GM23338 (cell line): ENCODE measurements around the gene VSX1. TPM values are rescaled to one million over a fixed set of nuclear protein-coding genes. Genes with fewer than 3 reads are reported as not detected.

Experiments
- ATAC-seq: fragments of 200-7000 bp; cut with Tn5 transposase; 3 replicates; pipeline ENCODE4 v1.9.1; 2020
- DNase-seq: peaks from one replicate; pipeline ENCODE4 v3.0.0-alpha.2; 2015; ENCODE audit warnings: low spot score
- H2AFZ ChIP-seq: fragments of 200-600 bp; sonication (generic); 2 replicates; pipeline ENCODE4 v1.8.0; 2016; ENCODE audit warnings: antibody characterized with exemption, mild to moderate bottlenecking, moderate library complexity
- H3F3A ChIP-seq: fragments of 200-600 bp; sonication (generic); replicated peaks from 2 replicates; pipeline ENCODE4 v1.8.0; 2017; ENCODE audit warnings: antibody characterized with exemption, mixed run types, low read depth
- H3K27ac ChIP-seq: fragments of 200-600 bp; sonication (generic); 2 replicates; pipeline ENCODE4 v1.6.1; 2016; ENCODE audit warnings: low read depth
- H3K27me3 ChIP-seq: fragments of 200-600 bp; sonication (generic); 2 replicates; pipeline ENCODE4 v1.8.0; 2016; ENCODE audit warnings: mild to moderate bottlenecking, mixed run types, moderate library complexity; ENCODE audit not compliant: insufficient read depth
- H3K36me3 ChIP-seq: fragments of 200-600 bp; sonication (generic); 2 replicates; pipeline ENCODE4 v1.8.0; 2016; ENCODE audit warnings: mild to moderate bottlenecking; ENCODE audit not compliant: insufficient read depth
- H3K4me1 ChIP-seq: fragments of 200-600 bp; sonication (generic); 2 replicates; pipeline ENCODE4 v1.8.0; 2016; ENCODE audit warnings: mild to moderate bottlenecking, moderate library complexity; ENCODE audit not compliant: insufficient read depth
- H3K4me2 ChIP-seq: fragments of 200-600 bp; sonication (generic); 2 replicates; pipeline ENCODE4 v1.7.1; 2017; ENCODE audit warnings: mixed run types
- H3K4me3 ChIP-seq: fragments of 200-600 bp; sonication (generic); 2 replicates; pipeline ENCODE4 v1.6.1; 2016; ENCODE audit warnings: mixed run types
- H3K79me2 ChIP-seq: fragments of 200-600 bp; sonication (generic); replicated peaks from 2 replicates; pipeline ENCODE4 v1.8.0; 2017; ENCODE audit warnings: mild to moderate bottlenecking; ENCODE audit not compliant: insufficient read depth
- H3K9me2 ChIP-seq: fragments of 200-600 bp; sonication (generic); 2 replicates; pipeline ENCODE4 v1.8.0; 2017; ENCODE audit not compliant: insufficient read depth
- H4K20me1 ChIP-seq: fragments of 200-600 bp; sonication (generic); replicated peaks from 2 replicates; pipeline ENCODE4 v1.8.0; 2017; ENCODE audit warnings: mild to moderate bottlenecking; ENCODE audit not compliant: insufficient read depth
- H3K27ac Mint-ChIP-seq: 2 replicates; pipeline ENCODE4 v1.8.0; 2020; ENCODE audit warnings: inconsistent platforms, mild to moderate bottlenecking, moderate library complexity, mixed read lengths
- H3K27me3 Mint-ChIP-seq: 3 replicates; pipeline ENCODE4 v1.8.0; 2022; ENCODE audit warnings: low read depth, mild to moderate bottlenecking, moderate library complexity, mixed read lengths, inconsistent platforms; ENCODE audit not compliant: insufficient read depth, poor library complexity
- H3K36me3 Mint-ChIP-seq: 3 replicates; pipeline ENCODE4 v1.8.0; 2021; ENCODE audit warnings: low read depth, mild to moderate bottlenecking, inconsistent platforms, moderate library complexity, mixed read lengths
- H3K4me1 Mint-ChIP-seq: 3 replicates; pipeline ENCODE4 v1.8.0; 2020; ENCODE audit warnings: mild to moderate bottlenecking, inconsistent platforms, mixed read lengths
- H3K4me3 Mint-ChIP-seq: 3 replicates; pipeline ENCODE4 v1.8.0; 2021; ENCODE audit warnings: moderate library complexity, mild to moderate bottlenecking, inconsistent platforms, mixed read lengths
- H3K9me3 Mint-ChIP-seq: 3 replicates; pipeline ENCODE4 v1.8.0; 2020; ENCODE audit warnings: moderate library complexity, mild to moderate bottlenecking, inconsistent platforms, mixed read lengths
- EZH2 ChIP-seq: fragments of 200-600 bp; sonication (generic); IDR thresholded peaks from one replicate; pipeline ENCODE4 v1.8.0; 2017; ENCODE audit warnings: antibody characterized with exemption, mild to moderate bottlenecking, low read depth; ENCODE audit not compliant: unreplicated experiment
- EZH2phosphoT487 ChIP-seq: fragments of 200-600 bp; sonication (generic); IDR thresholded peaks from one replicate; pipeline ENCODE4 v1.8.1; 2018; ENCODE audit warnings: antibody characterized with exemption; ENCODE audit not compliant: unreplicated experiment
- ZNF114 ChIP-seq: fragments of 250-450 bp; sonication (Bioruptor Pico); IDR thresholded peaks from 2 replicates; pipeline ENCODE4 v1.5.0; 2020; ENCODE audit warnings: mild to moderate bottlenecking, moderate library complexity
- ZNF331 ChIP-seq: fragments of 250-450 bp; sonication (Bioruptor Pico); IDR thresholded peaks from 2 replicates; pipeline ENCODE4 v1.5.0; 2020; ENCODE audit warnings: low read depth, mild to moderate bottlenecking, moderate library complexity
- polyA plus RNA-seq: library from polyadenylated mRNA; unstranded; fragments of >200 nt; fragmentation: Nextera tagmentation; extraction: Ambion mirVana; gene quantifications from 2 replicates; pipeline ENCODE4 v1.2.1, GENCODE V29; 2016
- total RNA-seq: library from RNA; depleted of rRNA; stranded (reverse); fragments of >200 nt; shearing (Covaris generic); gene quantifications from 2 replicates; pipeline ENCODE4 v1.2.3, GENCODE V29; 2014
- TF ChIP-seq, protein P1 (sequence below), 2 experiments: fragments of 200-600 bp in 1 of 2; sonication (generic) in 1 of 2; conservative IDR thresholded peaks; 2 replicates each; pipeline versions ENCODE4 v1.5.1 to v1.6.1; 2016 to 2017; ENCODE audit warnings: antibody characterized with exemption in 2 of 2, low read depth in 2 of 2, mild to moderate bottlenecking in 2 of 2, moderate library complexity in 1 of 2
- TF ChIP-seq, protein P2 (sequence below): IDR thresholded peaks from one replicate; pipeline ENCODE4 v1.6.1; 2018; ENCODE audit warnings: antibody characterized with exemption; ENCODE audit not compliant: unreplicated experiment

The VSX1 gene
- total and polyA plus RNA-seq, 2 experiments from 2014 or later: 0.73 TPM; not detected in 1

DNA sequence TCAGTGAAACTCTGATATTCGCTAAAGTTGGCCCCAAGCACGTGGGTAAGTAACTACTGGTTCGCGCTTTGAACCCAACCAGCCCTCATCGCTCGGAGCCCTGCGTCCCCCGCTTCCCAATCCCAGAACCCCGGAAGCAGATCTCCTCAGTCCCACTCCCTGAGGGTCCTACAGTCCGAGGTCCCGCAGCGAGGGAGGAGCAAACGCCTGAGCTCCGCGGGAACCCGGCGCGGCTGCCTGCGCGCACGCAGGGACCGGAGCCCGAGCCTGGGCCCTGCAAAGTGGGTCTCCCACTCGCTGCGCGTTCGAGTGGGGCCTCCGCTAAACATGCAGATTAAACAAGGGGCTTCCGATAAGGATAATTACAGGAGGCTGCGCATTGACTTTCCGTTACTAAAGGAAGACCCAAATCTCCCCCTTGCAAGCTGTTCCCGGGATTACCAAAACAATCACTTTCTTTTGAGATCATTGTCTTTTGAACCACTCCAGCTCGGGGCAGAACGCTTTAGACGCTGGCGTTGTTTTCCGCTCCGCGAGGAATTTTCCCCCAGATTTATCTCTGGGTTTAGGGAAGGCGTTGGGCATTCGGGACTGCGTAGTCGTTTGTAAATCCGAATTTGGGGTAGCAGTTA lies 1.3 kb upstream of the VSX1 start:
- no peak for TF ChIP-seq EZH2phosphoT487
- peak; percentile 98 for TF ChIP-seq EZH2
- DNase-seq (peak; percentile 43), ATAC-seq (peak; percentile 3; the same call in 2 of the 3 replicates)
- peak overlapping the region; percentile 93 for H3K4me2 ChIP-seq
- no peaks in the 10 kb centered on the region for H3K36me3 ChIP-seq
- Mint-ChIP-seq H3K9me3 (peaks cover 3% of the 10 kb centered on the region; the same call in 2 of the 3 replicates), H3K36me3 (no peaks in the 10 kb centered on the region), H3K4me3 (peak overlapping the region; percentile 65), H3K27me3 (peaks cover 90% of the 10 kb centered on the region), H3K27ac (no peak overlapping the region), H3K4me1 (peaks cover 19% of the 10 kb centered on the region)
- peaks cover 11% of the 10 kb centered on the region for H3K4me1 ChIP-seq
- peaks cover 10% of the 10 kb centered on the region for H4K20me1 ChIP-seq
- H2AFZ ChIP-seq: peak overlapping the region; percentile 72
- H3K4me3 ChIP-seq: peak overlapping the region; percentile 72
- H3K9me2 ChIP-seq: no peaks in the 10 kb centered on the region
- H3F3A ChIP-seq: 0 out of 2 replicates have a peak, but pooled peaks cover 5% of the 10 kb centered on the region
- no peaks in the 10 kb centered on the region for H3K79me2 ChIP-seq
- peaks cover 99% of the 10 kb centered on the region for H3K27me3 ChIP-seq
- no peak overlapping the region for H3K27ac ChIP-seq

DNA sequence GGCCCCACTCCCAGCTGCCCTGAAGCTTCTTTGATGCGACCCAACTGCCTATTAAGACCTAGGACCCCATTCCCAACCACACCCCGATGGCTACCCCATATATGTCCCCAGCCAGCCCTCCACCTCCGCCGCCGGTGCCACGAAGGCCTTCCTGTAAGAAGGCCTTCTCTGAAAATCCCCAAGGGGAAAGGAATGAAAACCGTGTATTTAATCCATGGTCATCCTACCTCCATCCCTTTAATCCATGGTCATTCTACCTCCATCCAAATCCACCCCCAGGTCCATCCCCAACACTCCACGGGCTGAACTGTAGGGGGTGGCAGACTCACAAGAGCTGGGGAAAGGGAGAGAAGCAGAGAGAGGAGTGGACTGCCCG lies 545 bp upstream of the VSX1 start:
- Histone ChIP-seq H3K9me2 (no peaks in the 10 kb centered on the region), H3K36me3 (no peaks in the 10 kb centered on the region), H3K4me1 (peaks cover 11% of the 10 kb centered on the region), H3K79me2 (no peaks in the 10 kb centered on the region), H3F3A (peaks cover 5% of the 10 kb centered on the region; the same call in 1 of the 2 replicates), H3K4me2 (peak overlapping the region; percentile 93), H3K4me3 (peak overlapping the region; percentile 72), H3K27ac (no peak overlapping the region), H3K27me3 (peaks cover 100% of the 10 kb centered on the region), H4K20me1 (peaks cover 10% of the 10 kb centered on the region), H2AFZ (no peak overlapping the region)
- peaks cover 94% of the 10 kb centered on the region for H3K27me3 Mint-ChIP-seq
- ATAC-seq: no peak
- no peaks in the 10 kb centered on the region for H3K36me3 Mint-ChIP-seq
- no peak for DNase-seq
- TF ChIP-seq ZNF114 (CRISPR knock-in tag) (no peak), EZH2 (peak; percentile 89)
- TF ChIP-seq, protein P1, sequence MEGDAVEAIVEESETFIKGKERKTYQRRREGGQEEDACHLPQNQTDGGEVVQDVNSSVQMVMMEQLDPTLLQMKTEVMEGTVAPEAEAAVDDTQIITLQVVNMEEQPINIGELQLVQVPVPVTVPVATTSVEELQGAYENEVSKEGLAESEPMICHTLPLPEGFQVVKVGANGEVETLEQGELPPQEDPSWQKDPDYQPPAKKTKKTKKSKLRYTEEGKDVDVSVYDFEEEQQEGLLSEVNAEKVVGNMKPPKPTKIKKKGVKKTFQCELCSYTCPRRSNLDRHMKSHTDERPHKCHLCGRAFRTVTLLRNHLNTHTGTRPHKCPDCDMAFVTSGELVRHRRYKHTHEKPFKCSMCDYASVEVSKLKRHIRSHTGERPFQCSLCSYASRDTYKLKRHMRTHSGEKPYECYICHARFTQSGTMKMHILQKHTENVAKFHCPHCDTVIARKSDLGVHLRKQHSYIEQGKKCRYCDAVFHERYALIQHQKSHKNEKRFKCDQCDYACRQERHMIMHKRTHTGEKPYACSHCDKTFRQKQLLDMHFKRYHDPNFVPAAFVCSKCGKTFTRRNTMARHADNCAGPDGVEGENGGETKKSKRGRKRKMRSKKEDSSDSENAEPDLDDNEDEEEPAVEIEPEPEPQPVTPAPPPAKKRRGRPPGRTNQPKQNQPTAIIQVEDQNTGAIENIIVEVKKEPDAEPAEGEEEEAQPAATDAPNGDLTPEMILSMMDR (conservative IDR thresholded peaks at IDR 0.05; ENCODE audit: low read depth in 2 of 2): peak; percentile 24 to 36; a peak in 3 of 4 replicates
- H3K4me1 Mint-ChIP-seq: peaks cover 21% of the 10 kb centered on the region
- no peak overlapping the region for H3K27ac Mint-ChIP-seq
- peak overlapping the region; percentile 57 for H3K4me3 Mint-ChIP-seq
- H3K9me3 Mint-ChIP-seq: peaks cover 3% of the 10 kb centered on the region; the same call in 2 of the 3 replicates

DNA sequence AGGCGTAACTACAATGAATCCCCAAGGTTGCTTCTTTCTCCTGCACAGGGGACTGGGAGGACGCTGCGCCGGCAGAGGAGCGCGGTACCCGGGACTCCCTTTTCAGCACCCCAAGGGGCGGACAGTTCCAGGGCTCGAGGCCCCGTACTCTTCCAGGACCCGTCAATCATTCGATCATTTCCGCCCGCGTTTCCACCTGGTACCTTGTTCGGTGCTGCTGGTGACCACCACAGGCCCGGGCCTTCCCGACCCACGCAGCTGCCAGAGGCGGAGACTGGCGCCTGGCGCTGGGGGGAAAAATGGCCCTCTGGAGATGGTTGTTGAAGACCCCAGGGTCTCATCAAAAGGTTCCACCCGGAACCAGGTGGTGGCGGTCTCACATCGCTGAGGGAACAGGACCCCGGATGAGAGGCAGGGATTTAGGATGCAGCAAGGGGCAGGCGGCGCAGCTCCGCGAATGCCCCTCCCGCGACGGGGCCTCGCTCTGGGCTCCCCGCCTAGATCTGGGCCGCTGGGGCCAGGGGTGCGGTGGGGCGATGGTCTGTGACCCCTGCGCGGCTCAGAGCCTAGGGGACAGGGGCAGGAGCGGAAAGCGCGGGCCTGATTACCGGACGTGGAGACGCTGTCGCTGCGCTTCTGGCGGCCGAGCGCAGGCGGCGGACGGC lies 744 bp downstream of the VSX1 start:
- Mint-ChIP-seq H3K4me3 (peak overlapping the region; percentile 74), H3K4me1 (peaks cover 25% of the 10 kb centered on the region), H3K9me3 (peaks cover 3% of the 10 kb centered on the region; the same call in 2 of the 3 replicates), H3K36me3 (no peaks in the 10 kb centered on the region), H3K27ac (no peak overlapping the region), H3K27me3 (peaks cover 92% of the 10 kb centered on the region)
- DNase-seq (peak; percentile 94), ATAC-seq (peak; percentile 54)
- peaks cover 17% of the 10 kb centered on the region for H3K4me1 ChIP-seq
- H2AFZ ChIP-seq: peak overlapping the region; percentile 98
- TF ChIP-seq, protein P2, sequence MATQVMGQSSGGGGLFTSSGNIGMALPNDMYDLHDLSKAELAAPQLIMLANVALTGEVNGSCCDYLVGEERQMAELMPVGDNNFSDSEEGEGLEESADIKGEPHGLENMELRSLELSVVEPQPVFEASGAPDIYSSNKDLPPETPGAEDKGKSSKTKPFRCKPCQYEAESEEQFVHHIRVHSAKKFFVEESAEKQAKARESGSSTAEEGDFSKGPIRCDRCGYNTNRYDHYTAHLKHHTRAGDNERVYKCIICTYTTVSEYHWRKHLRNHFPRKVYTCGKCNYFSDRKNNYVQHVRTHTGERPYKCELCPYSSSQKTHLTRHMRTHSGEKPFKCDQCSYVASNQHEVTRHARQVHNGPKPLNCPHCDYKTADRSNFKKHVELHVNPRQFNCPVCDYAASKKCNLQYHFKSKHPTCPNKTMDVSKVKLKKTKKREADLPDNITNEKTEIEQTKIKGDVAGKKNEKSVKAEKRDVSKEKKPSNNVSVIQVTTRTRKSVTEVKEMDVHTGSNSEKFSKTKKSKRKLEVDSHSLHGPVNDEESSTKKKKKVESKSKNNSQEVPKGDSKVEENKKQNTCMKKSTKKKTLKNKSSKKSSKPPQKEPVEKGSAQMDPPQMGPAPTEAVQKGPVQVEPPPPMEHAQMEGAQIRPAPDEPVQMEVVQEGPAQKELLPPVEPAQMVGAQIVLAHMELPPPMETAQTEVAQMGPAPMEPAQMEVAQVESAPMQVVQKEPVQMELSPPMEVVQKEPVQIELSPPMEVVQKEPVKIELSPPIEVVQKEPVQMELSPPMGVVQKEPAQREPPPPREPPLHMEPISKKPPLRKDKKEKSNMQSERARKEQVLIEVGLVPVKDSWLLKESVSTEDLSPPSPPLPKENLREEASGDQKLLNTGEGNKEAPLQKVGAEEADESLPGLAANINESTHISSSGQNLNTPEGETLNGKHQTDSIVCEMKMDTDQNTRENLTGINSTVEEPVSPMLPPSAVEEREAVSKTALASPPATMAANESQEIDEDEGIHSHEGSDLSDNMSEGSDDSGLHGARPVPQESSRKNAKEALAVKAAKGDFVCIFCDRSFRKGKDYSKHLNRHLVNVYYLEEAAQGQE: peak; percentile 85
- TF ChIP-seq ZNF331 (CRISPR knock-in tag) (no peak), EZH2 (peak; percentile 85)
- TF ChIP-seq, protein P1 (conservative IDR thresholded peaks at IDR 0.05; ENCODE audit: low read depth in 2 of 2): peak; percentile 56 to 68
- H4K20me1 ChIP-seq: peaks cover 10% of the 10 kb centered on the region
- peaks cover 100% of the 10 kb centered on the region for H3K27me3 ChIP-seq
- H3K4me3 ChIP-seq: peak overlapping the region; percentile 72
- H3F3A ChIP-seq: peaks cover 8% of the 10 kb centered on the region; the same call in 1 of the 2 replicates
- H3K36me3 ChIP-seq: no peaks in the 10 kb centered on the region
- H3K9me2 ChIP-seq: no peaks in the 10 kb centered on the region
- H3K4me2 ChIP-seq: peak overlapping the region; percentile 93
- no peak overlapping the region for H3K27ac ChIP-seq
- H3K79me2 ChIP-seq: no peaks in the 10 kb centered on the region
